ENCODE measurements around the gene AOX1. TPM values are rescaled to one million over a fixed set of nuclear protein-coding genes. Genes with fewer than 3 reads are reported as not detected.
"Not testable (repeated sequence)": the region's sequence is repeated elsewhere in the genome, so short reads cannot be mapped to it uniquely, and the experiment has no call there.

The AOX1 gene
- total and polyA plus RNA-seq, 4 donors: 9.9 to 1,131 (median 486) TPM

DNA sequence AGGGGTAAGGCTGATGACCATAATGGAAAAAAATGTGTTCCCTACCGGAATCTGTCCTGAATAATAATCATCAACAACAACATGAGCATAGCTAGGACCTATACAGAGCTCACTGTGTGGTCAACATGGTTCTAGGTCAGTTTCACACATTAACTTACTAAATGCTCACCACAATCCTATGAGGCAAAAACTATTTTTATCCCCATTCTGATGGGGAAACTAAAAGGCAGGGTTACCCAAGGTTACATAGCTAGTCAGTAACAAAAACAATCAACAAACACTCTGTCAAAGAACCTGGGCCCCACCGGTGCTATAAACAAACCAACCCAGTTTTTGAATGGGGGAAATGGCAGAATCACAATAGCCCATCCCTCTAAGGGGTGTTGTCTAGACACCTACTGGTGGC lies 40.1 kb downstream of the AOX1 start:
- Histone ChIP-seq H3K4me1 (ENCODE audit: control insufficient read depth in 4 of 4, insufficient read depth in 4 of 4, low read length in 3 of 4) (peaks cover 4 to 34% (median 17%) of the 10 kb centered on the region in 4 donors), H3K9me3 (ENCODE audit: control insufficient read depth in 4 of 4, low read length in 3 of 4) (no peaks in the 10 kb centered on the region), H3K27me3 (ENCODE audit: control insufficient read depth in 4 of 4, insufficient read depth in 4 of 4, low read length in 3 of 4) (no peaks in the 10 kb centered on the region), H3K27ac (ENCODE audit: low read depth in 1 of 2, low read length in 2 of 2) (no peak overlapping the region), H3K9ac (ENCODE audit: low read depth in 1 of 2, low read length in 2 of 2) (no peak overlapping the region), H3K36me3 (ENCODE audit: control insufficient read depth in 4 of 4, insufficient read depth in 3 of 4, low read depth in 1 of 4, low read length in 3 of 4) (peaks cover 16 to 78% (median 56%) of the 10 kb centered on the region in 4 donors), H3K4me3 (ENCODE audit: low read depth in 1 of 3, low read length in 3 of 3) (no peak overlapping the region)
- DNase-seq (ENCODE audit: low spot score): no peak
- WGBS: 66% methylated on average over 2 of the region's 2 CpGs
- TF ChIP-seq HNF4G (IDR thresholded peaks at IDR 0.05): no peak
- TF ChIP-seq SP1 (IDR thresholded peaks at IDR 0.05): no peak
- no peak for TF ChIP-seq JUND (IDR thresholded peaks at IDR 0.05)
- TF ChIP-seq RAD21 (IDR thresholded peaks at IDR 0.05): no peak
- TF ChIP-seq RXRA (IDR thresholded peaks at IDR 0.05): no peak

DNA sequence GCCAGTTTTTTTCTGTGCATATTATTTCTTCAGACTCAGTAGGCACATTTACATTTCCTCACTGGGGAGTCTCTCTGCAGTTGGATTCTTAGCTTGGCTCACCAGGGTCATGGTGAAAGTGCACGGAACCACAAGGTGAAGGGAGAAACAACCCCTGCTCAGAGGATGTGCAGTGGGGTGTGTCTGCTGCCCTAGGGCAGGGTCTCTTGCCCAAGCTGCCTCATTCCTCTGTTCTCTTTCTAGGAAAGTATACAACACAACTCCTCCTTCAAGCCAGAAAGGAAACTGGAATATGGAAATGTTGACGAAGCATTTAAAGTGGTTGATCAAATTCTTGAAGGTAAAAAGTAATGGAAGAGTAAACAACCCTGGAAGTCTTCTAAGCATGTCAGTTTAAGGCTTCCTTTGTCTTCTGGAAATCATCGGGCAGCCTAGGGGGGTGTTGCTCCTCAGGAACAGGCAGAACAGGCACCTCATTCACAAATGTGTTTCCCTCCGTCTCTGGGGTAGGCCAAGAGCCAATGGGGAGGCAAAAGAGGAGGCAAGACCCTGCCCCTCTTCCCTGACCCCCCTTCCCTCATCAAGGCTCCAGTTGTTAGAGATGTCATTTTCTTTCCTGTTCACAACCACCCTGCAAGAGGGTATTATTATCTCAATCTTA lies 41.4 kb downstream of the AOX1 start:
- TF ChIP-seq EGR1 (IDR thresholded peaks at IDR 0.05; ENCODE audit: low read depth in 2 of 2) (no peak), ZBTB33 (IDR thresholded peaks at IDR 0.05) (no peak), YY1 (IDR thresholded peaks at IDR 0.05) (no peak), TAF1 (conservative IDR thresholded peaks at IDR 0.05) (no peak), ATF3 (IDR thresholded peaks at IDR 0.05) (no peak), REST (IDR thresholded peaks at IDR 0.05) (no peak), HNF4A (conservative IDR thresholded peaks at IDR 0.05) (no peak)
- WGBS: 82% methylated on average over 4 of the region's 4 CpGs
- H3K36me3 ChIP-seq (ENCODE audit: control insufficient read depth in 4 of 4, insufficient read depth in 3 of 4, low read depth in 1 of 4, low read length in 3 of 4): peaks cover 15 to 69% (median 50%) of the 10 kb centered on the region in 4 donors

GRCh38 chr2:200628461-200628860 lies 42.6 kb downstream of the AOX1 start:
- not testable (repeated sequence) for H3K27ac ChIP-seq (ENCODE audit: low read depth in 1 of 2, low read length in 2 of 2); H3K4me3 ChIP-seq (ENCODE audit: low read depth in 1 of 3, low read length in 3 of 3); DNase-seq (ENCODE audit: low spot score); H3K27me3 ChIP-seq (ENCODE audit: control insufficient read depth in 4 of 4, insufficient read depth in 4 of 4, low read length in 3 of 4); H3K9me3 ChIP-seq (ENCODE audit: control insufficient read depth in 4 of 4, low read length in 3 of 4); H3K9ac ChIP-seq (ENCODE audit: low read depth in 1 of 2, low read length in 2 of 2)
- 87% methylated on average over 4 of the region's 4 CpGs for WGBS
- Histone ChIP-seq H3K36me3 (ENCODE audit: control insufficient read depth in 4 of 4, insufficient read depth in 3 of 4, low read depth in 1 of 4, low read length in 3 of 4) (peaks cover 12 to 63% (median 42%) of the 10 kb centered on the region in 4 donors), H3K4me1 (ENCODE audit: control insufficient read depth in 4 of 4, insufficient read depth in 4 of 4, low read length in 3 of 4) (peaks cover 0 to 18% (median 13%) of the 10 kb centered on the region in 4 donors)

More for the DNA sequence above, 41.4 kb downstream of the AOX1 start:
- no peak for DNase-seq (ENCODE audit: low spot score)
- H3K4me1 ChIP-seq (ENCODE audit: control insufficient read depth in 4 of 4, insufficient read depth in 4 of 4, low read length in 3 of 4): peaks cover 4 to 30% (median 17%) of the 10 kb centered on the region in 4 donors
- no peak overlapping the region for H3K9ac ChIP-seq (ENCODE audit: low read depth in 1 of 2, low read length in 2 of 2)
- no peaks in the 10 kb centered on the region for H3K27me3 ChIP-seq (ENCODE audit: control insufficient read depth in 4 of 4, insufficient read depth in 4 of 4, low read length in 3 of 4)
- H3K4me3 ChIP-seq (ENCODE audit: low read depth in 1 of 3, low read length in 3 of 3): no peak overlapping the region
- no peaks in the 10 kb centered on the region for H3K9me3 ChIP-seq (ENCODE audit: control insufficient read depth in 4 of 4, low read length in 3 of 4)
- no peak overlapping the region for H3K27ac ChIP-seq (ENCODE audit: low read depth in 1 of 2, low read length in 2 of 2)

Measured in liver (tissue), 9 donors.